ENCODE measurements around the gene NDUFA7. TPM values are rescaled to one million over a fixed set of nuclear protein-coding genes. Genes with fewer than 3 reads are reported as not detected.

Gene NDUFA7
- total and polyA plus RNA-seq, 2 of the 13 experiments (the other 11 are each of a cell fraction or from before 2014, with no cell fraction given) = 64.5 to 71.5 TPM

GRCh38 chr19:8307965-8308866, 13.0 kb downstream of the NDUFA7 start, which contains the start of gene CD320 (continued):
- peak; percentile 87; the same call in 1 of the 2 replicates for TF ChIP-seq FOXO4 (CRISPR knock-in tag; conservative IDR thresholded peaks at IDR 0.05)
- TF ChIP-seq ZNF746 (CRISPR knock-in tag; IDR thresholded peaks at IDR 0.05) = no peak
- TF ChIP-seq PATZ1 (CRISPR knock-in tag; IDR thresholded peaks at IDR 0.05) = peak; percentile 44; the same call in 1 of the 2 replicates
- TF ChIP-seq POLR2A (IDR thresholded peaks at IDR 0.05; ENCODE audit: insufficient read depth in 1 of 2, low read depth in 2 of 2, low read length in 2 of 2) = peak; percentile 86 to 90
- no peak for TF ChIP-seq RARG (CRISPR knock-in tag; IDR thresholded peaks at IDR 0.05; ENCODE audit: low read depth)
- TF ChIP-seq HINFP (CRISPR knock-in tag; IDR thresholded peaks at IDR 0.05; ENCODE audit: low read depth) = peak; percentile 62; the same call in 1 of the 2 replicates
- TF ChIP-seq KLF6 (CRISPR knock-in tag; IDR thresholded peaks at IDR 0.05) = peak; percentile 79; the same call in 1 of the 2 replicates
- TF ChIP-seq MLX (CRISPR knock-in tag; IDR thresholded peaks at IDR 0.05) = peak; percentile 92
- no peak for TF ChIP-seq TCF7L2 (IDR thresholded peaks at IDR 0.05; ENCODE audit: low read depth, low read length)
- peak; percentile 73; the same call in 1 of the 2 replicates for TF ChIP-seq ZSCAN22 (CRISPR knock-in tag; IDR thresholded peaks at IDR 0.05)
- TF ChIP-seq HMGXB3 (CRISPR knock-in tag; IDR thresholded peaks at IDR 0.05; ENCODE audit: borderline replicate concordance) = no peak
- peak; percentile 8 for TF ChIP-seq ZNF317 (CRISPR knock-in tag; IDR thresholded peaks at IDR 0.05)
- TF ChIP-seq HOXA3 (CRISPR knock-in tag; IDR thresholded peaks at IDR 0.05) = peak; percentile 92
- TF ChIP-seq SETDB1 (CRISPR knock-in tag; IDR thresholded peaks at IDR 0.05; ENCODE audit: borderline replicate concordance) = no peak
- no peak; the same call in 1 of the 2 replicates for TF ChIP-seq ZFAT (CRISPR knock-in tag; conservative IDR thresholded peaks at IDR 0.05)
- TF ChIP-seq ATM (IDR thresholded peaks at IDR 0.05; ENCODE audit: borderline replicate concordance) = no peak
- peak; percentile 21 for TF ChIP-seq ZNF672 (CRISPR knock-in tag; IDR thresholded peaks at IDR 0.05)
- TF ChIP-seq GATAD2A (CRISPR knock-in tag; IDR thresholded peaks at IDR 0.05) = no peak; the same call in 1 of the 2 replicates
- TF ChIP-seq NR0B2 (CRISPR knock-in tag; IDR thresholded peaks at IDR 0.05) = peak; percentile 97

All from HepG2 (cell line).